Fibroblast of pulmonary artery (primary cell): ENCODE measurements around the gene DPH6.
"Not testable (repeated sequence)": the region's sequence is repeated elsewhere in the genome, so short reads cannot be mapped to it uniquely, and the experiment has no call there.

Experiments
- DNase-seq: peaks from one replicate; pipeline ENCODE4 v3.0.0-alpha.2; 2010; ENCODE audit warnings: low read depth
- H3K4me3 ChIP-seq: replicated peaks from 2 replicates; pipeline ENCODE4 v1.5.1; 2011; ENCODE audit warnings: low read depth, mild to moderate bottlenecking, control low read depth, low read length, moderate library complexity
- CTCF ChIP-seq: IDR thresholded peaks from 2 replicates; pipeline ENCODE4 v1.5.1; 2011; ENCODE audit warnings: mild to moderate bottlenecking, control low read depth, low read length, inconsistent platforms; ENCODE audit errors: missing control alignments

The DPH6 gene

GRCh38 chr15:35545824-35546510, at the start of gene DPH6:
TSS of gene DPH6 (minus strand) at chr15:35546165. CDS start at chr15:35546141, 24 bp downstream.
- peak within 1 kb of the TSS; percentile 73 for H3K4me3 ChIP-seq
- TF ChIP-seq CTCF: no peak
- peak; percentile 88 for DNase-seq

GRCh38 chr15:35595656-35596055, 49.7 kb upstream of the DPH6 start:
- TF ChIP-seq CTCF: no peak
- H3K4me3 ChIP-seq: no peak overlapping the region
- DNase-seq: peak; percentile 46

GRCh38 chr15:35591987-35592386, 46.0 kb upstream of the DPH6 start:
- H3K4me3 ChIP-seq, DNase-seq: not testable (repeated sequence)

GRCh38 chr15:35583863-35584528, 38.0 kb upstream of the DPH6 start:
- DNase-seq: peak; percentile 37
- no peak for TF ChIP-seq CTCF
- no peak overlapping the region for H3K4me3 ChIP-seq

- DNase-seq: no peak
- no peak overlapping the region for H3K4me3 ChIP-seq
- TF ChIP-seq CTCF: no peak
These were observed 34.6 kb upstream of the DPH6 start for GRCh38 chr15:35580606-35581005.

- TF ChIP-seq CTCF: no peak
- DNase-seq: no peak
- no peak overlapping the region for H3K4me3 ChIP-seq
These were observed 21.4 kb upstream of the DPH6 start for GRCh38 chr15:35567392-35567791.

GRCh38 chr15:35566991-35567390, 21.0 kb upstream of the DPH6 start:
- H3K4me3 ChIP-seq: no peak overlapping the region
- DNase-seq: no peak
- TF ChIP-seq CTCF: no peak
